ENCODE measurements around the gene TMEM51. TPM values are rescaled to one million over a fixed set of nuclear protein-coding genes. Genes with fewer than 3 reads are reported as not detected.

TMEM51 gene
- total RNA-seq, 1 donor, result 0.72 TPM

DNA sequence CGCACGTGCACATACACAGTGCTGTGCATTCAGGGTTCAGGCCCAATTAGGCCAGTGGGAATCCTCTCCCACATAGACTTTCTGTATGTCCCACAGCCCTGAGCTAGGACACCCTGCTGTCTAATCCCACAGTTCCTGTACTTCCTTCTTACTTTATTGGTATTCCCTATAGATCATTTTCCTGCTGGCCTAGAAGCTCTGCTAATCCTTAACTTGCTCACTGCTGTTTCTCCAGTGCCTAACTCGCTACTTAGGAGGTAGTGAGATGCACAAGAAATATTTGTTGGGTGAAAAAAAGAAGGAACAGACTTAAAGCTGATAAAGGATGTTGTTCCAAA lies 59.4 kb downstream of the TMEM51 start:
- no peaks in the 10 kb centered on the region for H3K27me3 ChIP-seq (ENCODE audit: insufficient read depth, low read length)
- H3K27ac ChIP-seq (ENCODE audit: low read depth, low read length), result no peak overlapping the region
- H3K9me3 ChIP-seq (ENCODE audit: low read depth, low read length), result no peaks in the 10 kb centered on the region
- DNase-seq (ENCODE audit: insufficient read length, low spot score, missing footprints), result no peak
- no peaks in the 10 kb centered on the region for H3K79me2 ChIP-seq (ENCODE audit: insufficient read depth, low read length)
- H3K36me3 ChIP-seq (ENCODE audit: insufficient read depth, low read length), result no peaks in the 10 kb centered on the region
- no peak overlapping the region for H3K4me2 ChIP-seq (ENCODE audit: insufficient read depth, low read length)
- no peak for TF ChIP-seq CTCF (IDR thresholded peaks at IDR 0.05; ENCODE audit: extremely low read depth, low read depth, low read length)
- H4K20me1 ChIP-seq (ENCODE audit: insufficient read depth, low read length), result no peaks in the 10 kb centered on the region
- no peak overlapping the region for H3K4me3 ChIP-seq (ENCODE audit: insufficient read depth, low read length)
- H2AFZ ChIP-seq (ENCODE audit: low read length), result no peak overlapping the region
- H3K4me1 ChIP-seq (ENCODE audit: insufficient read depth, low read length), result no peaks in the 10 kb centered on the region

DNA sequence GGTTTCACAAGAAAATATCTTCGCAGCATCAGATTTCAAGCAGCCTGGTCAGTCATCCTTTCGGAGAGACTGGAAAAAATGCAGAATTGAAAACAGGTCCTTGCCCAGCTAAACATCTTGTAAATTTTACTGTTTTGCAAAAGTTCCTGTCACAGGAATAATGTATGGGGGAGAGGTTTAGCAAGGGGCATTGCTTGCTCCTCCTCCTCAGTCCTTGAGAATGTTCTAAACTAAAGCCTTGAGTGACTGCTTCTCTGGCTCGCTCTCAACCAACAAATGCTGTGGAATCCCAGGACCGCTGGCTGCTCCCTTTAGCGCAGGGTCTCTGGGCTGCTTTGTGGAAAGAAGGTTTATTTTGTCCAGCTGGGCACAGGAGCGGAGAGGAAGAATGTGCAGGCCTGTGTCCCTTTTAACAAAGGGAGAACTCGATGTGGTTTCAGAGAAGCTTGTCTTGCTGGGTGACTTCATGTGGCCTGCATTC lies 59.8 kb downstream of the TMEM51 start:
- no peak overlapping the region for H3K4me3 ChIP-seq (ENCODE audit: insufficient read depth, low read length)
- no peaks in the 10 kb centered on the region for H4K20me1 ChIP-seq (ENCODE audit: insufficient read depth, low read length)
- no peaks in the 10 kb centered on the region for H3K27me3 ChIP-seq (ENCODE audit: insufficient read depth, low read length)
- H3K4me2 ChIP-seq (ENCODE audit: insufficient read depth, low read length), result no peak overlapping the region
- no peaks in the 10 kb centered on the region for H3K9me3 ChIP-seq (ENCODE audit: low read depth, low read length)
- H2AFZ ChIP-seq (ENCODE audit: low read length), result no peak overlapping the region
- H3K4me1 ChIP-seq (ENCODE audit: insufficient read depth, low read length), result no peaks in the 10 kb centered on the region
- H3K36me3 ChIP-seq (ENCODE audit: insufficient read depth, low read length), result no peaks in the 10 kb centered on the region
- no peak for DNase-seq (ENCODE audit: insufficient read length, low spot score, missing footprints)
- no peak for TF ChIP-seq CTCF (IDR thresholded peaks at IDR 0.05; ENCODE audit: extremely low read depth, low read depth, low read length)
- H3K27ac ChIP-seq (ENCODE audit: low read depth, low read length), result no peak overlapping the region
- H3K79me2 ChIP-seq (ENCODE audit: insufficient read depth, low read length), result no peaks in the 10 kb centered on the region

DNA sequence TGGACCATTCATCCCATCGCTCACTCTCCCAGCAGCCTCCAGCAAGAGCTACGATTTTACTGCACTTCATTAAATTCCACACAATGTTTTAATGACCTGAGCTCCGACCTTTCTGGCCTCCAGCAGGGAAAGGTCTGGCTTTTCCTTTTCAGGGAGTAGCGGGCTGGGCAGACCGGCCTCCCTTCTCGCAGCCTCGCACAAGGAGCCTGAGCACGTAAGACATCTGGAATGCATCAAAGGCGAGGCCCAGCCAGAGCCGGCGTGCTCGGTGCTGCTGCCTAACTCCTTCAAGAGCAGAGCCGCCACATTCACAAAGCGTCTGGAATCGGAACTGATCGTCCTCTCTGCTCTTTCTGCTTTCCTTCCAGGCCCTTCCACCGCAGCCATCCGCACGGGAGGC lies 61.0 kb downstream of the TMEM51 start:
- no peaks in the 10 kb centered on the region for H4K20me1 ChIP-seq (ENCODE audit: insufficient read depth, low read length)
- no peak for TF ChIP-seq CTCF (IDR thresholded peaks at IDR 0.05; ENCODE audit: extremely low read depth, low read depth, low read length)
- H3K4me3 ChIP-seq (ENCODE audit: insufficient read depth, low read length), result no peak overlapping the region
- no peaks in the 10 kb centered on the region for H3K27me3 ChIP-seq (ENCODE audit: insufficient read depth, low read length)
- H3K4me2 ChIP-seq (ENCODE audit: insufficient read depth, low read length), result no peak overlapping the region
- H3K79me2 ChIP-seq (ENCODE audit: insufficient read depth, low read length), result no peaks in the 10 kb centered on the region
- H3K4me1 ChIP-seq (ENCODE audit: insufficient read depth, low read length), result no peaks in the 10 kb centered on the region
- H3K9me3 ChIP-seq (ENCODE audit: low read depth, low read length), result no peaks in the 10 kb centered on the region
- H3K27ac ChIP-seq (ENCODE audit: low read depth, low read length), result no peak overlapping the region
- no peaks in the 10 kb centered on the region for H3K36me3 ChIP-seq (ENCODE audit: insufficient read depth, low read length)
- H2AFZ ChIP-seq (ENCODE audit: low read length), result no peak overlapping the region
- DNase-seq (ENCODE audit: insufficient read length, low spot score, missing footprints), result no peak

GRCh38 chr1:15215116-15215515 lies 61.6 kb downstream of the TMEM51 start:
- Histone ChIP-seq H2AFZ (ENCODE audit: low read length) (no peak overlapping the region), H3K79me2 (ENCODE audit: insufficient read depth, low read length) (no peaks in the 10 kb centered on the region), H4K20me1 (ENCODE audit: insufficient read depth, low read length) (no peaks in the 10 kb centered on the region), H3K9me3 (ENCODE audit: low read depth, low read length) (no peaks in the 10 kb centered on the region), H3K27ac (ENCODE audit: low read depth, low read length) (no peak overlapping the region), H3K4me1 (ENCODE audit: insufficient read depth, low read length) (no peaks in the 10 kb centered on the region), H3K4me2 (ENCODE audit: insufficient read depth, low read length) (no peak overlapping the region), H3K27me3 (ENCODE audit: insufficient read depth, low read length) (no peaks in the 10 kb centered on the region), H3K36me3 (ENCODE audit: insufficient read depth, low read length) (no peaks in the 10 kb centered on the region), H3K4me3 (ENCODE audit: insufficient read depth, low read length) (no peak overlapping the region)
- no peak for DNase-seq (ENCODE audit: insufficient read length, low spot score, missing footprints)
- no peak for TF ChIP-seq CTCF (IDR thresholded peaks at IDR 0.05; ENCODE audit: extremely low read depth, low read depth, low read length)
